A673 (cell line): ENCODE data around the gene CYP2A13. TPM values are rescaled to one million over a fixed set of nuclear protein-coding genes. Genes with fewer than 3 reads are reported as not detected.

ENCODE experiments used
- BruUV-seq: library from RNA; stranded (reverse); fragments of 400-500 nt; replicated peaks from 2 replicates; lab custom pipeline; 2021; lab: Mats Ljungman, UMichigan
- CTCF ChIA-PET: fragments of 300-600 bp; sonication (Branson Sonifier 250); formaldehyde crosslinking; loops from one replicate; lab custom pipeline; 2022; ENCODE audit warnings: antibody characterized with exemption; lab: Charles Lee
- POLR2A ChIA-PET: fragments of 300-600 bp; sonication (Branson Sonifier 250); formaldehyde crosslinking; loops from one replicate; lab custom pipeline; 2022; ENCODE audit warnings: antibody characterized with exemption; ENCODE audit not compliant: low non-redundant PET; lab: Charles Lee
- DNase-seq: peaks from one replicate; pipeline ENCODE4 v3.0.0-alpha.2; 2015; ENCODE audit warnings: low spot score
- H3K27ac ChIP-seq: fragments of 200-600 bp; sonication (generic); 2 replicates; pipeline ENCODE4 v1.5.1; 2016; ENCODE audit warnings: mixed run types, low read depth, mild to moderate bottlenecking, mixed read lengths, antibody characterized with exemption, low read length; ENCODE audit not compliant: poor library complexity, severe bottlenecking
- H3K27me3 ChIP-seq: fragments of 200-600 bp; sonication (generic); replicated peaks from 2 replicates; pipeline ENCODE4 v1.6.1; 2017; ENCODE audit warnings: mixed run types, low read depth, mild to moderate bottlenecking, mixed read lengths, antibody characterized with exemption, low read length; ENCODE audit not compliant: insufficient read depth, poor library complexity
- H3K36me3 ChIP-seq: fragments of 200-600 bp; sonication (generic); 2 replicates; pipeline ENCODE4 v1.6.1; 2016; ENCODE audit warnings: mixed run types, mild to moderate bottlenecking, mixed read lengths, antibody characterized with exemption, low read length; ENCODE audit not compliant: insufficient read depth, poor library complexity, severe bottlenecking
- H3K4me1 ChIP-seq: fragments of 200-600 bp; sonication (generic); 2 replicates; pipeline ENCODE4 v1.6.1; 2017; ENCODE audit warnings: mixed run types, mild to moderate bottlenecking, mixed read lengths, antibody characterized with exemption, low read length; ENCODE audit not compliant: insufficient read depth, poor library complexity, severe bottlenecking
- H3K4me3 ChIP-seq: fragments of 200-600 bp; sonication (generic); 2 replicates; pipeline ENCODE4 v1.5.1; 2016; ENCODE audit warnings: low read depth, mixed run types, mild to moderate bottlenecking, mixed read lengths, low read length; ENCODE audit not compliant: poor library complexity, severe bottlenecking
- H3K9me3 ChIP-seq: fragments of 200-600 bp; sonication (generic); 2 replicates; pipeline ENCODE4 v1.6.1; 2016; ENCODE audit warnings: mixed run types, low read depth, mild to moderate bottlenecking, mixed read lengths, antibody characterized with exemption, low read length; ENCODE audit not compliant: poor library complexity, severe bottlenecking
- EZH2 ChIP-seq: fragments of 200-600 bp; sonication (generic); IDR thresholded peaks from 2 replicates; pipeline ENCODE4 v1.6.1; 2017; ENCODE audit warnings: borderline replicate concordance, low read depth, mild to moderate bottlenecking, mixed read lengths, antibody characterized with exemption, low read length; ENCODE audit not compliant: poor library complexity, severe bottlenecking
- intact Hi-C: fragments of 100-400 bp; cut with micrococcal nuclease; formaldehyde crosslinking; loops from one replicate; pipeline ENCODE4 v1.10.0; 2022; ENCODE audit not compliant: unreplicated experiment
- total RNA-seq: library from RNA; stranded (reverse); gene quantifications from 2 replicates; pipeline ENCODE4 v1.2.3, GENCODE V29; 2021
- TF ChIP-seq, protein P1 (sequence below): fragments of 300-800, 200-600 bp; sonication (generic); conservative IDR thresholded peaks from 2 replicates; pipeline ENCODE4 v1.5.1; 2017; ENCODE audit warnings: low read depth, mild to moderate bottlenecking, antibody characterized with exemption, low read length, moderate library complexity, mixed read lengths

The CYP2A13 gene
- total RNA-seq, 1 experiment from 2014 or later, result not detected

DNA sequence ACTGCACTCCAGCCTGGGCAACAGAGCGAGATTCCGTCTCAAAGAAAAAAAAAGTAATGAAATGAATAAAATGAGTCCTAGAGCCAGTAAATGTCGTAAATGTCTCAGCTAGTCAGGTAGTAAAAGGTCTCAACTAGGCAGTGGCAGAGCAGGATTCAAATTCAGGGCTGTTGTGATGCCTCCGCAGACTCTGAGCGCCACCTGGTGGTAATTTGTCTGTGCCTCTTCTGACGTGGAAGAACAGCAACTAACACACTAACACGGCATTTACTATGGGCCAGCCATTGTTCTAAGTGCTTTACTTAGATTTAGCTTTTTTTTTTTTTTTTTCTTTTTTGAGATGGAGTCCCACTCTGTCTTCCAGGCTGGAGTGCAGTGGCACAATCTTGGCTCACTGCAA, 56.2 kb downstream of the CYP2A13 start:
- DNase-seq, result peak; percentile 83
- Histone ChIP-seq H3K4me3 (no peak overlapping the region), H3K9me3 (no peaks in the 10 kb centered on the region), H3K27ac (no peak overlapping the region), H3K4me1 (no peaks in the 10 kb centered on the region), H3K36me3 (no peaks in the 10 kb centered on the region), H3K27me3 (peaks cover 8% of the 10 kb centered on the region)
- TF ChIP-seq EZH2, result no peak
- TF ChIP-seq, protein P1, sequence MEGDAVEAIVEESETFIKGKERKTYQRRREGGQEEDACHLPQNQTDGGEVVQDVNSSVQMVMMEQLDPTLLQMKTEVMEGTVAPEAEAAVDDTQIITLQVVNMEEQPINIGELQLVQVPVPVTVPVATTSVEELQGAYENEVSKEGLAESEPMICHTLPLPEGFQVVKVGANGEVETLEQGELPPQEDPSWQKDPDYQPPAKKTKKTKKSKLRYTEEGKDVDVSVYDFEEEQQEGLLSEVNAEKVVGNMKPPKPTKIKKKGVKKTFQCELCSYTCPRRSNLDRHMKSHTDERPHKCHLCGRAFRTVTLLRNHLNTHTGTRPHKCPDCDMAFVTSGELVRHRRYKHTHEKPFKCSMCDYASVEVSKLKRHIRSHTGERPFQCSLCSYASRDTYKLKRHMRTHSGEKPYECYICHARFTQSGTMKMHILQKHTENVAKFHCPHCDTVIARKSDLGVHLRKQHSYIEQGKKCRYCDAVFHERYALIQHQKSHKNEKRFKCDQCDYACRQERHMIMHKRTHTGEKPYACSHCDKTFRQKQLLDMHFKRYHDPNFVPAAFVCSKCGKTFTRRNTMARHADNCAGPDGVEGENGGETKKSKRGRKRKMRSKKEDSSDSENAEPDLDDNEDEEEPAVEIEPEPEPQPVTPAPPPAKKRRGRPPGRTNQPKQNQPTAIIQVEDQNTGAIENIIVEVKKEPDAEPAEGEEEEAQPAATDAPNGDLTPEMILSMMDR, result peak; percentile 85
- intact Hi-C loops, result loop anchor here (2.0 to 5.0 kb wide), 2 partner anchors 172 to 482 kb away; no protein-coding TSS in a partner anchor
- BruUV-seq, result no TSS peak
- POLR2A ChIA-PET, result no interaction called here
- CTCF ChIA-PET, result interaction anchor here (0.7 to 1.5 kb wide), 10 partner anchors 17 to 485 kb away, joined by 4 to 14 read pairs (median 4); no protein-coding TSS in a partner anchor

Other genes with a start within 250 kb of the CYP2A13 start
- gene CYP2A6, start 238.0 kb upstream of the CYP2A13 start, total RNA-seq, result not detected in 2 replicates
- gene CYP2A7, start 206.2 kb upstream of the CYP2A13 start, total RNA-seq, result not detected in 2 replicates
- not detected in 2 replicates for gene CYP2B6, start 97.2 kb upstream of the CYP2A13 start, total RNA-seq
- not detected in 2 replicates for gene CYP2F1, start 26.0 kb downstream of the CYP2A13 start, total RNA-seq
- gene CYP2S1, start 104.8 kb downstream of the CYP2A13 start, total RNA-seq, result 0.19 and 0.24 TPM in 2 replicates
- gene AXL, start 130.8 kb downstream of the CYP2A13 start, total RNA-seq, result 0.92 and 1.0 TPM in 2 replicates
- gene HNRNPUL1, start 175.9 kb downstream of the CYP2A13 start, total RNA-seq, result 342 and 344 TPM in 2 replicates
- gene CCDC97, start 221.7 kb downstream of the CYP2A13 start, total RNA-seq, result 40.8 and 41.8 TPM in 2 replicates